Medulla oblongata (tissue), 1 donor: Measurements from ENCODE around the gene CNPY4.

ENCODE experiments used
- DNase-seq: peaks from one replicate; pipeline ENCODE4 v3.0.0-alpha.2; 2015; ENCODE audit errors: extremely low spot score

CNPY4 gene

DNA sequence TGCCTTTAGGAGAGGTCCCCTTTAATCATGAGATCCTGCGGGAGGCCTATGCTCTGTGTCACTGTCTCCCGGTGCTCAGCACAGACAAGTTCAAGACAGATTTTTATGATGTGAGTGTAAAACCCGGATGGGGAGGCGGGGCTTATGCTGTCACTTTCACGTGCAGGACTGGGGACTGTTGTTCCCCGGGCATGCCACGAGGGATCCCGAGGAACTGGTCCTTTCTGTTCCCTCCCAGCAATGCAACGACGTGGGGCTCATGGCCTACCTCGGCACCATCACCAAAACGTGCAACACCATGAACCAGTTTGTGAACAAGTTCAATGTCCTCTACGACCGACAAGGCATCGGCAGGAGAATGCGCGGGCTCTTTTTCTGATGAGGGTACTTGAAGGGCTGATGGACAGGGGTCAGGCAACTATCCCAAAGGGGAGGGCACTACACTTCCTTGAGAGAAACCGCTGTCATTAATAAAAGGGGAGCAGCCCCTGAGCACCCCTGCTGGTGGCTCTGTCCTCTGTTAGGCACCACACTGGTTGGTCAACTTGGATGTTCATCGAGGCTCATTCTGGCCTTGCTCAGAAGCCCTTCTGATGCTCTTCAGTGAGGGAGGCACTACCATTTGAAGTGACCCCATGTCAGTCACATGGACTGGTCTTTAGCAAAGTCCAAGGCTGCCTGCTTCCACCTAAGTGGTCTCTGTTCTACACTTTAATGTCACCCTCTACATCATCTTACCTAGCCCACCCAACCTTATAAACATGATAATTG is 27.8 kb upstream of the CNPY4 start:
- no peak for DNase-seq

DNA sequence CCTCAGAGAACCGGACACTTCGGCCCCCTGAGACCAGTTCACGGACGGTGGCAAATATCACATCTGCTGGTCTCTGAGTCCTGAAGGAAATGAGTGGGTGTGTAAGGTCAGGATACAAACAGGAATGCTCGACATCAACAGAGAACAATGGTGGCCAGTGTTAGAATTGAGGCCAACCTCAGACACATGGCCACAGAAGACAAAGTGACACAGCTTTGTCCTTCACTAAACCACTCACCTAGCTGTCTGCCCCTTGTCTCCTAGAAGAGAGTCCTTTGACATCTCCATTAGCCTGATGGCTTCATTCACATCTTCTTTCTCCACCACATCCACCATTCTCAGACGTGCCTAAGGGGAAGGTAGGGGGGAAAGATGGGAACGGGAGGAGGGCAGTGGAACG is 26.4 kb upstream of the CNPY4 start:
- DNase-seq: no peak

DNA sequence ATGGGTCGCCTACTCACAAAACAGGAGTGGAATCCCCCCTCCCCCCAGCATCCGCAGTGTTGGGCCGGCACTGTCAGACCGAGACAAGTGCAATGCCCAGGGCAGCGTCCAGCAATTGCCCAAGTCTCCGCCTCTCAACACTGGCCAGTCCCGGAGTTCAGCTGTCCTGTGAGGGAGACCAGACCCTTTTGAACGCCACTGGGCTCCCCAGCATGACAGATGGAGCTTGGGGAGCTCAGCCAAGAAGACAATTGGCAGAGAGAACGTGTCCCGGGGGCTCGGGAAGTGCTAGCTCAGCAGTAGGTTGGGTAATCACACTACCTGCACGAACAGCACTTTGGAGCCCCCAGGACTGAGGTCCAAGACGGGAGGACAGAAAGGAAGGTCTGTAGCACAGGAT is 25.9 kb upstream of the CNPY4 start:
- no peak for DNase-seq

DNA sequence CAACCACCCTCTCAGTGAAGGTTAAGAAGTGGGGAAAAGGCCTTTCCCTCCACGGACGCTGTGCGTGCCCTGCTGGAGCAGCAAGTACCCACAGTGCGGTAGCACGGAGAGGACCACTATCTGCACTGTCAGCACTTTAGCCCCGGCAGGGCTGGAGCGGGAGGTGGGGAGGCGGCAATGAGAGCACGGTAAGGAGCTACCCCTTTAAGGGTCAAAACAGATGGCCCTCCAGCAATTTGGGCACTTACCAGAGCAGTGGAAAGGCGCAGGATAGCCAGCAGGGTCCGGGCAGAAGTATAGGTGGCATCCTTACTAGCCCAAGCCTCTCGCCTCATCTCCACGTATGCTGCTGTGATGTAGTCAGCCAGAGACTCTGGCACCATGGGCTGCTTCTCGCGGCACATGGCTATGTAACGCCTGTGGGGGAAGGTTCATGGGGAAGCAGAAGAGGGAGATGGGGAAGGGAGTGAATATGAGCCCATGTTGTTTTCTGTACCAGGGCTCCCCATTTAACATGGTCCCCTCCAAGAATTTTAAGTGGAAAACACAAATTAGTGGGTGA is 25.4 kb upstream of the CNPY4 start:
- DNase-seq: no peak

DNA sequence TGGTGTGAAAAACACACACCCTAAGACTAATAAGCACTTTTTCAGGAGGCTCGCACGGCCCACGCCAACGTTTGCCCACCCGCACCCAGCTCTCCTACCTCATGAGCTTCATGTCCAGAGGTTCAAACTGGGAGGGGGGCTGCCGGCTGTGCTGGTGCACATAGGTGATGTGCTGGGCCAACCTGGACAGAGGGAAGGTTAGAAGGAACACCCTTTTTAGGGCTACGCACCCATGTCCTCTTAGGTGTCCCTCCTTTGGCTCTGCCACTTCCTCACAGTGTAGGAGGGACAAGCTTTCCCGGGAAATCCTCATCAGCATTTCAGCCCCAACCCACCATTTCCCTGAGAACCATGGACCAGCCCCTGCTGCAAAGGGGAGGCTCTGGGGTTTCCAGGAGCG is 24.1 kb upstream of the CNPY4 start:
- no peak for DNase-seq

DNA sequence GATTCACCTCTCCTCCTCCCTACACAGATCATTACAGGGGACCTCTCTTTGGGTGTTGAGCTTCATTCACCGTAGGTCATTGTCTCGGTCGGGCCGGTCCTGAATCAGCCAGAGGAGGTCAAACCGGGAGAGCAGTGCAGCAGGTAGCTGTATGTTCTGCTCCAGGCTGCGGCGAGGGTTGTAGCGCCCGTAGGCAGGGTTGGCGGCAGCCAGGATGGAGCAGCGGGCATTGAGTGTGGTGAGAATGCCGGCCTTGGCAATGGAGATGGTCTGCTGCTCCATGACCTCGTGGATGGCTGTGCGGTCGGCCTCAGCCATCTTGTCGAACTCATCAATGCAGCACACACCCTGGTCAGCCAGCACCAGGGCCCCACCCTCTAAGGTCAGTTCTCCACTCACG is 23.7 kb upstream of the CNPY4 start:
- no peak for DNase-seq

DNA sequence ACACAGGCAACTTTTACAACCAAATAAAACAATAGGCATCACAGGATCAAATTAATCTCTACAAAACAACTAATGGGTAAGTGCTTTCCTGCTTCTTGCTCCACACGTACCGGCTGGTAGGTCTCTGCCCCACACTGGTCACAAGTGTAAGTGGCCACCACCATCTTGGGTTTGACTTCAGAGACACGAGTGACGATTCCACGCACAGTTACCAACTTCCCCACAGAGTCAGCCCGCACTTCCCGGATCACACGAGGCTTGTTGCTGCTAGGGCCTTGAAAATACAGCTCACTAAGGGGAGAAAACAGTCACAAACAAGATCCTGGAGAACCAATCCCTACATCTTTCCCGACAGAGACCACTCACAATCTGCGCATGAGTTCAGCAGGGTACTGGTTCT is 20.5 kb upstream of the CNPY4 start:
- DNase-seq: no peak

DNA sequence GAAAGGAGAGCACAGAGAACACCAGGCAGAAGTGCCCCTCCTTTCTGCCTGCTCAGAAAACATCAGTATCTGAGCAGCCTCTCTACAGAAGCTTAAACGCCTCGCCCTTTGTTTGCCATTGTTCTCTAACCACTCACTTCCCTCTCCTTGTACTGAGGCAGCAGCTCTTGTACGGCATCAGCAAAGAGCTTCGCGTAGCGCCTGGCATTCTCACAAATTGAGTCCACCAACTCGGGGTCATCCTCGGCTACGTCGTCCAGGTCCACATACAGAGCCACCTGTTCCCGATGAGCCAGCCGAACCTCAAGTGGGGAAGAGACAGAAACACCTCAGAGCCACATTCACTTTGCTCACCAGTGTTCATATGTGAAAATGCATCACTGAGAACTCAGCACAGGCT is 20.0 kb upstream of the CNPY4 start:
- DNase-seq: no peak

DNA sequence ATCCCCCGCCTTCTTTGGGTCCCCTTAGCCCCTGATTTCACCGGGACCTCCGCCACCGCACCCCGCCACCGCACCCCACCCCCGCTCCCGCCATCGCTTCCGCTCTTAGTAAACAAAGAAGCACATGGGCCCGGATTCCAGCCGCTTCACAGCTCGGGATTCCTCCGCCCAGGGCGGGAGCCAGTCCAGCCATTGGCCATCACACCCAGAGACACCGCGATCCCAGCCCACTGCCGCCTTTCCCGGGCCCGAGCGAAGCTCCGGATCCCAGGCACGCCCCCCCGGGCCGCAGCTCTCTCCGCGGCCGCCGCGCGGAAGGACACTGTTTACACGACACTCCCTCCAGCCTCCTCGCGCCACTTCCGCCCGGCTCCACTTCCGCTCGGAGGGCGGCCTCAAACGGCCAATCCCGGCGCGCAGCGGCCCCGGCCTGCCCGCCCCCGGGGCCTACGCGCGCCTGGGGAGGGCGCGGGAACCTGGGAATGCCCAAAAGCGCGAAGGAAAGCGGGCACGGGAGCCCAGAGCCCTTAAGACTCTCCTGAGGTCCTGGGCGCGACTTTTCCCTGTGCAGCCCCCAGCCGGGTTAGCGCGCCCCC is 18.9 kb upstream of the CNPY4 start:
- peak; percentile 94 for DNase-seq

DNA sequence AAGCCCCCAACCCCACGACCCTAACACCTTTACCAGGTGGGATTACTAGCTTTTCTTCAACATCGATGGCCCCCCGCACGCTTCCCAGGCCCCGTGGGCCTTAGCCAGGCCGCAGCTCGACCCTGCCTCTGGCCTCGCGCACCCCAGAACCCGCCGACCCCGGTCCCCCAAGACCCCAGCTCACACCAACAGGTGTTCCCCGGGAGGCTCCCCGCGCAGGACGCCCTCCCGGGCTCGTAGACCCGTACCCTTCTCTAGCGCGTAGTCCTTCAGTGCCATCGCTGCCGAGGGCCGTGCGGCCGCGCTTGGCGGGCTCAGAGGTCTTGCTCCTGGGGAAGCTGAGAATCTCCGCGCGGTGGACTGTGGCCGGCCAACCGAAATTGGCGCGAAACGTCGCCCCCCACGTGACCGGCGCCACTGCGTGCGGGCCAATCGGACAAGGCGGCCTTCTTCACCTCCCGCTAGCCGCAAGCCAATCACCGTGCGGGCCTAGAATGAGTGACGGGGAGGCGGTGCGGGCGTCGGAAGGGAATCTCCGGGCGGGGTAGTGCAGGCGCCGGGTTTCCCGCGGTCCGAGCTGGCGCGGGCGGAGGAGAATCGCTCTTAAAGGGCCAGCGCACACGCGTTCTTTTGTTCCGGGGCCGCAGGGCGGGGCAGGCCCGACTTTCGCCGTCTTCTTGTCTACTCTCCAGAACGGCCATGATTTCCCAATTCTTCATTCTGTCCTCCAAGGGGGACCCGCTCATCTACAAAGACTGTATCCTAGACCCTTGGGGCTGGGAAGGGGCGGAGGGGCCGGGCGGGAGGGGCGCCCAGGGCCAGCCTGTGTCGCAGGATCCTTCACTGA is 18.2 kb upstream of the CNPY4 start, which contains the start of the genes AP4M1 and MCM7:
Gene AP4M1 (plus strand): TSS at position 628 of the 847 bp plus-strand sequence. CDS start 72 bp downstream, at position 700.
Gene MCM7 (minus strand): TSS at position 382 of the 847 bp plus-strand sequence. CDS start 103 bp downstream, at position 279.
- DNase-seq: peak; percentile 99

DNA sequence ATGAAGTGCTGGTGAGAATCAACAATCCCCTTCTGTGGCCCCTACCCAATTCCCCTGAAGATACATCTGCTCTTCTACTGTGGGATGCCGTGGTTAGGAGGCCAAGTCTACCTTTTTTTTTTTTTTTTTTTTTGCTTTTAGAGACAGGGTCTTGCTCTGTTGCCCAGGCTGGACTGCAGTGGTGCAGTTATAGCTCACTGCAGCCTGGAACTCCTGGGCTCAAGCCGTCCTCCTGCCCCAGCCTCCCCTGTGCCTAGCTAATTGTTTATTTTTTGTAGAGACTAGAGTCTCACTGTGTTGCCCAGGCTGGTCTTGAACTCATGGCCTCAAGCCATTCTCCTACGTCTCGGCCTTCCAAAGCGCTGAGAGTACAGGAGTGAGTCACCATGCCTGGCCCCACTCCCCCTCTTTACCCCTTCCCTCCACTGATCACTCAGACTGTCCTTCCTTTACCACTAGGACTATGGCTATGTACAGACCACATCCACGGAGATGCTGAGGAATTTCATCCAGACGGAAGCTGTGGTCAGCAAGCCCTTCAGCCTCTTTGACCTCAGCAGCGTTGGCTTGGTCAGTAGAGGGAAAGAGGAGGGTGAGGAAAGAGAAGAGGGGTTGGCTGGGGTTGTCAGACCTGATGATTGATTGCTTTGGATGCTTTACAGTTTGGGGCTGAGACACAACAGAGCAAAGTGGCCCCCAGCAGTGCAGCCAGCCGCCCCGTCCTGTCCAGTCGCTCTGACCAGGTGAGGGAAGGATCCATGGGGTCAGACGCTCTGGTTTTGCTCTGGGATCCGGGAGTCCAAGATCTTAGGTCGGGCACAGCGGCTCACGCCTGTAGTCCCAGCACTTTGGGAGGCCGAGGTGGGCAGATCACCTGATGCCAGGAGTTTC is 16.2 kb upstream of the CNPY4 start:
- DNase-seq: no peak

DNA sequence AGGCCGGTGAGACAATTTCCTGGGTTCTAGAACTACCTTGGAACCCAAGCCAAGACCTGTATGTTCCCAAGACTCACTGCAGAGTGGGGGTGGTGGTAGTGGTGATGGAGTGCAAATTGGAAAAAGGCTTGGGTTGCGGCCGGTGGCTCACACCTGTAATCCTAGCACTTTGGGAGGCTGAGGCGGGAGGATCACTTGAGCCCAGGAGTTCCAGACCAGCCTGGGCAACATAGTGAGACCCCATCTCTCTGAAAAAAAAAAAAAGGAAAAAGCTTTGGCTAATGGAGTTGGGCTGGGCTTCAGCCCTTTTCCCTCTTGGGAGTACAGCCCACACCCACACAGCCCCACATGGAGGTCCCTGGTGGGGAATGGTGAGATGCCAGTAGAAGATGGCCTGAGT is 13.9 kb upstream of the CNPY4 start:
- DNase-seq: no peak

DNA sequence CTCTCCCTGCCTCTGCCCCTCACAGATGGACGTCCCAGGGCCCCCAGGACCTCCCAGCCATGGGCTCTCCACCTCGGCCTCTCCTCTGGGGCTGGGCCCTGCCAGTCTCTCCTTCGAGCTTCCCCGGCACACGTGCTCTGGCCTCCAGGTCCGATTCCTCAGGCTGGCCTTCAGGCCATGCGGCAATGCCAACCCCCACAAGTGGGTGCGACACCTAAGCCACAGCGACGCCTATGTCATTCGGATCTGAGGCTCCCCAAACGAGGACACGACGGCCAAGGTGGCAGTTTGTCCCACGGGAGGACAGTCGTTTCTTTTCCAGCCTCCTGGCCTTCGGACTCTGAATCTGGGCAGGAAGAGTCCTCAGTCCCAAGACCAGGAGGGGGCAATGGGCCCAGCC is 12.8 kb upstream of the CNPY4 start:
- no peak for DNase-seq

DNA sequence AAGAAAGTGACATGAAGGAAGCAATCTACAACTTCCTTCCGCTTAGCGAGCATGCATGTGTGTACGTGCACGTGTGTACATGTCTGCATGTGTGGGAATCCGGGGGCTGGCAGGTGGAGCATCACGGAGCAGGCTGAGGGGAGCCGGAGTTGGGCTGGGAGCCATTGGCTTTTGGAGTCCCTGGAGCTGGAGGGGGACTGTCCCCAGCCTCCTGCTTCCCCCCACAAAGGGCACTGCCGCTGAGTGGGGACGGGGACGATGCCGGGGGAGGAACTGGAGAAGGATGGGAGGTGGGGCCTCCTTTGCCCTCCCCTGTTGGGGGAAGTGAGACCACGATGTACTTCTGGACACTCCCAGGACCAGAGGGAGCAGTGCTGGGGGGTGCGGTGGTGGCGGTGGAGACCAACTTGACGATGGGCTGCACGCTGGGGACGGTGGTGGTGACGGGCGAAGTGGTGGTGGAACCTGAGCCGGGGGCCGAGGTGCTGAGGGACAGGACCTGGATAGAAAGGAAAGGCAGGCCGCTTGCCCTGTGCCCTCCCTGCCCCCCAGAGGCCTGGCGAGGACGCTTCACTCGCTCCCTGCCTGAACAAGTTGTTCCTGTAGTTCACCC is 12.2 kb upstream of the CNPY4 start:
- no peak for DNase-seq

DNA sequence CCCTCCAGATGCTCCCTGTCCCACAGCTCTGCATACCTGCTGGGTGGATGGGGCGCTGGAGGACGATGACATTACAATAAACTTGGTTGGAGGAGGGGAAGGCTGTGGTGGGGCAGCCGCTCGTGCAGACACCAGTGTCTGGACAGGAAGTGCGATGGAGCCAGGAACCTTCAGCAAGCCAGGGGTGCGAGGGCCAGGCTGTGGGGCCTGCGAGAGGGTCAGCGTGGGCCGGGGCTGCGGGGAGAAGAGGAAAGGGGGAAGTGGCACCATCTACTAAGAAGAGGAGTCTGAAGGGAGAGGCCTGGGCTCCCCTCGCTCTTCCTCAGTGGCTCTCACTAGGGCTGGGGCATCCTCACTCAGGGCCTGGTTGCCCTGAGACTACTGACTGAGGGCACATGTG is 11.5 kb upstream of the CNPY4 start:
- no peak for DNase-seq

DNA sequence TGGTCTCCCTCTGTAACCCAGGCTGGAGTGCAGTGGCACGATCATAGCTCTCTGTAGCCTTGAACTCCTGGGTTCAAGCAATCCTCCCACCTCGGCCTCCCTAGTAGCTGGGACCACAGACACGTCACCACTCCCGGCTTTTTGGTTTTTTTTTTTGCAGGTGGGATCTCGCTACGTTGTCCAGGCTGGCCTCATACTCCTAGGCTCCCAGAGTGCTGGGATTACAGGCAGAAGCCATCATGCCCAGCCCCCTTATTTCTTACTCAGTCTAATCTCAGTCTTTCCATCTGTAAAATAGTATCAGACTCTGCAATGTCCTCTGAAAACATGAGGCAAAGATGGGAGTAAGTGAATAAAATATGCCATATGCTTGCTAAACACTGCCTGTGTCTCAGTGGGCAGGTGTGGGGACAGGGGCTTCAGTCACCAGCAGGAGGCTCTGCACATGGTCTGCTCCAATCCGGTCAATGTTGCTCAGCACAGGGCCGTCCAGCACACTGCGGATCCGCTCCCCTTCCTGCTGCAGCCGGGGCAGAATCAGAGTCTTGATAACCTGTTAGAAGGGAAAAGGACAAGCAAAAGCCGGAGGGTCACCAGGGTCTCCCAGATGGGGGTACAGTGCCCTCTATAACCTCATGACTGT is 9.8 kb upstream of the CNPY4 start:
- no peak for DNase-seq

DNA sequence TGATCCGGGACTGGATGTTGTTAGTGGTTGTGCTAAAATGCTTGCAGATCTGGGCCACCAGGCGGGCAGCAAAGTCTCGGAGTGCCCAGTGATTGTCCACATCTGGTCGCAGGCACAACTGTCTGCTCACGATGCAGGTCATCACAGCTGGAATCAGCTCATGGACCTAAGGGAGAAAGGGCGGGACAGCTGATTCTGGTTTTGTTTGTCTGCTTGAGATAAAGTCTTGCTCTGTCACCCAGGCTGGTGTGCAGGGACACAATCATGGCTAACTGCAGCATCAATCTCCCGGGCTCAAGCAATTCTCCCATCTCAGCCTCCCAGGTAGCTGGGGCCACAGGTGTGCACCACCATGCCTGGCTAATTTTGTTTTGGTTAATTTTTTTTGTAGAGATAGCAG is 8.3 kb upstream of the CNPY4 start:
- DNase-seq: no peak

DNA sequence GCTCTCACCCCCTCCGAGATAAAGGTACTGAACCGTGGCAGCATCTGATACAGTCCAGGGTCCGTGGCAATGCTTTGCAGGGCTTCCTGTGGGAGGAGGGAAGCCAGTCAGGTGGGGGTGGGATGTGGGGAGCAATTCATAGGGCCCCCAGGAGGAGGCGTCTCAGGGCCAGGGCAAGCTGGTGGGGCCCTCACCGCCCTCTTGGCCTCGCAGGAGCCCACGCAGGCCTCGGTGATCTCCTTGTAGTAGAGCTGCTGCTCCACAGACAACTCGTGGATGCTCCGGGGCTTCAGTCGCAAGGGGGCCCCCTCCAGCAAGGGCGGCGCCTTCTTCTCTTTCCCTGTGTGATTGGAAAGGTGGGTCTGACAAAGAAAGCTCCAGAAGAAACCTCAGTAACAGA is 7.5 kb upstream of the CNPY4 start:
- DNase-seq: no peak

DNA sequence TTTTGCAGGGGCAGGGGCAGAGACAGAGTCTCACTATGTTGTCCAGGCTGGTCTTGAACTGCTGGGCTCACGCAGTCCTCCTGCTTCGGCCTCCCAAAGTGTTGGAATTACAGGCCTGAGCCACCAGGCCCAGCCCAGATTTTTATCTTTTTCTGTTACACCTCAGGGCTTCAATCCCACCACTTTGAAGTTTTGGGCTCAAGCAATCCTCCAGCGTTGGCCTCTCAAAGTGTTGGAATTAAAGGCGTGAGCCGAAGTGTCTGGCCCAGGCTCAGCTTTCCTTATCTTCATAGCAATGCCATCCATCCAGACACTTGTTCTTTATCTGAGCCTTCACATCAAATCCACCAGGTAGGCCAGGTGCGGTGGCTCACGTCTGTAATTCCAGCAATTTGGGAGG is 4.4 kb upstream of the CNPY4 start:
- DNase-seq: no peak

DNA sequence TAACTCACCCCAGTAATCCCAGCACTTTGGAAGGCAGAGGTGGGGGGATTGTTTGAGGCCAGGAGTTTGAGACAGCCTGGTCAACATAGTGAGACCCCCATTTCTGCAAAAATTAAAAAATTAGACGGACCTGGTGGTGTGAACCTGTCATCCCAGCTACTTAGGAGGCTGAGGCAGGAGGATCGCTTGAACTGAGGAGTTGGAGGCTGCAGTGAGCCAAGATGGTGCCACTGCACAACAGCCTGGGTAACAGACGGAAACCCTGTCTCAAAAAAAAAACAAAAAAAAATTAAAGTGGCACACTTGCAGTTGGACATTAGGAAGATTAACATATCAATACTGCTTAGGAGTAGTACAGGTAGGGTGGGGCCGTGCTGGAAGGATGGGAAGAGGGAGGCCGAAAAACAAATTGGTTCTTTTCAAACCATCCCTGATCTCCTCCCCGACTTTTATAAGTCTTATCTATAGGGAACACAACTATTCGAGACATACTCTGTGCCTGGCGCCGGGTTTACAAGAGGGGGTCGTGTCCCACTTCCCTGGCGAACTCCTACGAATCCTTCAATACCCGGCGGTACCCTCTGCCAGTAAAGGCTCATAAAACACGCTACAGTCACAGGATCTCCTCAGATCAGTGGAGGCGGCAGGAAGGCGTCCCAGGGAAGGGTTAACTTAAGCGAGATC is 904 bp upstream of the CNPY4 start:
- no peak for DNase-seq
